Right lung (tissue), 5 donors: ENCODE data around the gene APBB2. TPM values are rescaled to one million over a fixed set of nuclear protein-coding genes. Genes with fewer than 3 reads are reported as not detected.

ENCODE experiments used
- DNase-seq, 2 donors: peaks; one replicate each; pipeline ENCODE4 v3.0.0-alpha.2; 2013
- polyA plus RNA-seq, 5 donors: library from polyadenylated mRNA; unstranded; fragments of 120-200 nt; gene quantifications; one replicate each; pipeline versions ENCODE4 v1.2.1 to v1.2.3, GENCODE V29; 2013; ENCODE audit warnings: inconsistent platforms in 1 of 5, low replicate concordance in 1 of 5; ENCODE audit not compliant: insufficient read length in 5 of 5, insufficient read depth in 1 of 5

APBB2 gene
- polyA plus RNA-seq, 5 donors, result 30.5 to 60.4 (median 48.7) TPM

DNA sequence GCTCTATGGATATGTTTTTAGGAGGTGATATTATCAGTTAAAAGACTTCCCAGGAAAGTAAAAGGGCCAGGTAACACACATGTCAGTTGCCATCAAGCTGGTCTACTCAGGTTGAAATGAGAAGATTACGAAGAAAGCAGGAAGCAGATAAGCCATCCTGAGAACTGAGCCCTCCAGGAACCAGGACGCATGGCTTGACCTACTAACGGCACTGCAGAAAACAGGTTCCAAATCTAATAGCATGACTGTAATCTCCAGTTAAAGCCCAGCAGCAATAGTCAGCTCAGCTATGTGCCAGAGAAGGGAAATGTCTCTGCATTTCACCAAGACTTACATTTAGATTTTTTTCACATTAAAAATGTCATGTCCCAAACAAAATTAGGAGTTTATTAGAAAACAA lies 77.9 kb downstream of the APBB2 start:
- no peak for DNase-seq

DNA sequence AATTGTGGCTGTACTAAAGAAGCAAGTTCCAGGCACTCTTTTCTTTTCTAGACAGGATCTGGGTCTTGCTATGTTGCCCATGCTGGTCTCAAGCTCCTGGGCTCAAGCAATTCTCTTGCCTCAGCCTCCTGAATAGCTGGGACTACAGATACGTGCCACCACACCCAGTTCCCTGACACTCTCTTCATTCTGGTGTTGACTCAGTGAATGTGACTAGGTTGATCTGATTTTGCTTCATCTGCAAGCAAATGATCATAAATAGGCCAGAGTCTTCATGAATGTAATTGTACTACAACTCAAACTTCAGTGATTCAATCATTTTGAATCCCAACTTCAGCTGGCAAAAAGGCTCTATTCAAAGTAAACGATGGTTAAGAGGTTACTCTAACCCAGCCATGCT lies 78.5 kb downstream of the APBB2 start:
- no peak for DNase-seq

- DNase-seq, result no peak
Measured at GRCh38 chr4:41134581-41134980, 79.8 kb downstream of the APBB2 start.

GRCh38 chr4:41133454-41134018 lies 80.8 kb downstream of the APBB2 start:
- no peak for DNase-seq

- no peak for DNase-seq
Measured at GRCh38 chr4:41132055-41132683, 82.2 kb downstream of the APBB2 start.

DNA sequence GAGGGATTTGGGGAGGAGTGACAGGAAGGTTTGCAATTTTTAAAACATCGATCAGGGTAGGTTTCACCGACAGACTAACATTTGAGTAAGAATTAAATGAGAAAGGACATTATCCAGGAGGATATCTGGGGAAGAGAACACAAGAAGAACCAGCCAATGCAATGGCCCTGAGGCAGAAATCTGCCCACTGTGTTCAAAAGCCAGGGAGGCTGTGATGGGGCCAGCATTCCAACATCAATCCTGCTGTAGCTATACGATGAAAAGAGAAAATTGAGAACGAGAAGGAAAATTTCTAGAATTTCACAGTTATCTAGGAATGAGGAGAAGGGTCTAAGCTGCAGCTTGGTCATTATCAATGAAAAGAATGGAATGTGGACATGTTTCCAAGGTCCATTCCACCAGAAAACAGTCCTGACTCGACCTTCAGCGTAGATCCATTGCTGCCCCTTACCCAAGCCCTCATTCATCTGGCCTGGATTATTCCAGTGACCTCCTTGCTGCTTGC lies 84.4 kb downstream of the APBB2 start:
- DNase-seq, result no peak

DNA sequence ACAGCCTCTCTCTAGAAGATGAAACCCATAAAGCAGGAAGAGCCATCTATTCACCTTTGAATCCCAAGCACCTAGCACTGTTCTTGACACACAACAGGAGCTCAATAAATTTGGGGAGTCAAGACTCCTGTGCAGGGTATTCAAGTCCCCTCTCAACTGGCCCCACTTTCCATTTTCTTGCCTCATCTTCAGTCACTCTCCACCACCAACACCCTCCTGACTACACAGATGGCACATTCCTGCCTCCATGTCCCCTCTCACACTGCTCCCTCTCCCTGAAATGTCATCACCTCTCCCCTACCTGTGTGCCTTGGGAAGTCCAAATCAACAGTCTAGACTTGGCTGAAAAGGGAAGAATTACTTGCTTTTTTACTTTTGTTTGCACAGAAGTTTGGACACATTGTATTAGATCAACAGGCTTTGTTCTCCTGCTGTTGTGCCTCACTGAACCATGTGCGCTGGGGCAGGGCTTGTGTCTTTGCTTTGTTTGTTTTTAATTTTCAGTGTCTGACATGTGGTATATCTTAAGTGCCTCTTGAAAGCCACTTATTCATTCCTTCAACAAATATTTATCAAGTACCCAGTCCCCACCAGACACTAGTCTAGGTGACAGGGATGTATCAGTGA lies 85.1 kb downstream of the APBB2 start:
- DNase-seq, result no peak

DNA sequence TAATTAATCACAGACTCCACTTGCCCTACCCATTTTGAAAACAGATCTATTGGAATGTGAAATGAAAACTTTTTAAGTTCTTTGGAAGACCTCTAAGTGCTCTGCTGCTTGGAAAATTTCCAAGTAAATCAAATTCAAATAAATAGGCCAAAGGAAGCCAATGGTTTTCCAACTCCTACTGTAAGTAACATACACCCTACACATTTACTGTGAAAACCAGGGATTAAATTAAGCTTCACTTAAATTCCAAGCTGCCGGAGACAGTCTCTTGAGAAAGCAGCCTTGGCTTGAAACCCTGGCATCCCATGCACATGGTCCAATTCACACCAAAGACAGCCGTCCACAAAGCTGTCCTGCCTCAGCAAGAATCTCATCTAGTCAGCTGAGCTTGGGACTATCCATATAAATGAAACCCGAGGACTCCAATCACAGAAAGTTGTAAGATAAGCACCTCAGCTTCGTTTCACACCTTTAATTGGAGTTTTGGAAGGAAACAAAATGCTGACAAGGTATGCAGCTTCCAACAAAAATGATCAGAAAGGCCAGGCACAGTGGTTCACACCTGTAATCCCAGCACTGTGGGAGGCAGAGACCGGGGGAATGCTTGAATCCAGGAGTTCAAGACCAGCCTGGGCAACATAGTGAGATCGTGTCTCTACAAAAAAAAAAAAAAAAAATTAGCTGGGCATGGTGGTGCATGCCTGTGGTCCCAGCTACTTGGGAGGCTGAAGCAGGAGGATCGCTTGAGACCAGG lies 88.6 kb downstream of the APBB2 start:
- peak in 1 of 2 donors; percentile 42 for DNase-seq

DNA sequence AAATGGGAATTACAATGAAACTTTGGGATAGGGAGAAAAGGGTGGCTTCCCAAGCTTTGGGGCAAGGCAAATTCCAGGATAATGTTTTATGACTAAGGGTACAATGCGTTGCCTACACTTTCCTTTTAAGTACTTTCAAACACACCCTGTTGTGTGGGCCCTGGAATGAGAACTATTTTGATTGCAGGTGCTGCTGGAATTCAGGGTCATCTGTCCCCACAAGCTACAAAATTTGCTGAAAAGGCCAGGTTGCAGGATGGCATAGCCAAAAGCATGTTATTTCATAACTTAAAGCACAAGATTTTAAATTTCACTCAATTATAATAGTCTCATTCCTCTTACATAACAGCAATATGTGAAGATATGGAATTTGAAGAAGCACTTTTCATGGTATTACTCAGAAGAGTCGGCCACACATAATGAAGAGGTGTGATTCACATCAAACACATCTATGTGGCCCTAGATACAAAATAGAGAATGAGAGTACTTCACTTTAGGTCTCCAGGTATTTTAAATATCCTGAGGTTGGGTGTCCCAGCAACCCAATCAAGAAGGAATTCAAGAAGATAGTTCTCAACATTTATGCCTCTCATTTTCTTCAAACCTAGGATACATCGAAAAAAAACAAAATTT lies 89.3 kb downstream of the APBB2 start:
- no peak for DNase-seq

GRCh38 chr4:41122775-41123174 lies 91.6 kb downstream of the APBB2 start:
- DNase-seq, result no peak

- DNase-seq, result no peak
Measured at GRCh38 chr4:41122309-41122708, 92.0 kb downstream of the APBB2 start.

DNA sequence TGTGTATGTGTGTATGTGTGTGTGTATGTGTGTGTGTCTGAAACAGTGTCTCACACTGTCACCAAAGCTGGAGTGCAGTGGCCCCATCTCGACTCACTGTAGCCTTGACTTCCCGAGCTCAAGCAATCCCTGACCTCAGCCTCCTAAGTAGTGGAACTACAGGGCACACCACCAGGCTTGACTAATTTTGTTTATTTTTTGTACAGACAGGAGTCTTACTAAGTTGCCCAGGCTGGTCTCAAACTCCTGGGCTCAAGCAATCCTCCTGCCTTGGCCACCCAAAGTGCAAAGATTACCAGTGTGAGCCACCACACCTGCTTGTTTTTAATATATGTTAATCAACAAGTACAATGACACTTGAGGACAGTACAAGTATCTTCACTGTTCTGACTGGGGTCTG lies 92.4 kb downstream of the APBB2 start:
- DNase-seq, result no peak

GRCh38 chr4:41120297-41121217 lies 93.8 kb downstream of the APBB2 start:
- DNase-seq, result peak; percentile 68 to 76

DNA sequence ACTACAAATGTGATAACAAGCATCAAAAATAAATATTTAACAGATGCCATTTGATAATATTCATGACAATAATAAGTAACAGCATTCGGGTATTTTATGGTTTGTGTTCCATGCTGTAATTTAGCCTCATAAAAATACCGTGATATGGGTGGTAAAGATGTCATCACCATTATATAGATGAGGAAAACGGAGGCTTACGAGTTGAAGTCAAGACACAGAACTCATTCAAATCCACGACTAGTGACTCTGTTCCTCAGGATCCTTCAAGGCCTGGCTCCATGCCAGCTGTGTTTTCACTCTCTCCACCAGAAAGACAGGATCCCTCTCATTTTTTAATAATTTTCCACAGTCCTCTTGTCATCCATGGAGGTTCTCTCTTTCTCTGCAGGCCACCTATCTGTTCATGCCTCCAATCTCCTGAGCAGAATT lies 94.5 kb downstream of the APBB2 start:
- DNase-seq, result no peak

GRCh38 chr4:41111791-41112190 lies 102.6 kb downstream of the APBB2 start:
- no peak for DNase-seq

- no peak for DNase-seq
Measured at GRCh38 chr4:41110050-41110449, 104.3 kb downstream of the APBB2 start.

GRCh38 chr4:41108481-41108880 lies 105.9 kb downstream of the APBB2 start:
- DNase-seq, result no peak

- no peak for DNase-seq
Measured at GRCh38 chr4:41106694-41107419, 107.5 kb downstream of the APBB2 start.

DNA sequence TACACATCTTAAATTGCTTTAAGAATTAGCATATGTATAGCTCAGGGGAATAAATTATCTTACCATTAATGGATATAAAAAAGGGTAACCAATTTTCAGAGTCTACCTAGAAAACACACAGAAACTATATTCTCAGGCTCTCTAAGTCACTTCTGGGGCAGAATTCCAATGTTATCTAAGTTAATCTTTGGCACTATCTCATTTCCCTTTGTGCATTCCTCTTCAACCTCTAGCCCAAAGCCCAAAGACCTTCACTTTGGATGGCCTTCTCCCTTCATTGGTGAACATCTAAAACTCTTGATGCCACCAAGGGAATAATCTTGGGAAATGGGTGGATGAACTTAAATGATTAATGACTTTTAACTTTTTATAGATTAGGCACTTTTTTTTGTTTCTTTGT lies 108.3 kb downstream of the APBB2 start:
- no peak for DNase-seq

DNA sequence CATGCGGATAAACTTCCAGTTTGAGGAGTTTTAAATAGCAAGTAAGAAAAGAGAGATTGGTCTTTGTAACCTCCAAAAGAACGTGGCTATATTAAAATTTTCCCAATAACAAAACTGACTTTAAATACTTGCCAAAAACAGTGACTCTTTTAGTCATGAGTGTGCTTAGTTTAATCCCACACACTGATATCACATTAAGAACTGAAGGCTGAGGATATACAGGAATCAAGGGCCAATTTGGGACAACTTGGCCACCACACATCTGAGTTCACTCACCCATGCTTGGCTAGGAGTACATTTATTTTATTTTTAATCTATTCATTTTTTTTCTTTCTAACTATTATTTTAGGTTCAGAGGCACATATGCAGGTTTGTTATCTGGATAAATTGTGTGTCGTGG lies 110.2 kb downstream of the APBB2 start:
- DNase-seq, result no peak
